ENCODE results near the gene PRKRIP1.

DNA sequence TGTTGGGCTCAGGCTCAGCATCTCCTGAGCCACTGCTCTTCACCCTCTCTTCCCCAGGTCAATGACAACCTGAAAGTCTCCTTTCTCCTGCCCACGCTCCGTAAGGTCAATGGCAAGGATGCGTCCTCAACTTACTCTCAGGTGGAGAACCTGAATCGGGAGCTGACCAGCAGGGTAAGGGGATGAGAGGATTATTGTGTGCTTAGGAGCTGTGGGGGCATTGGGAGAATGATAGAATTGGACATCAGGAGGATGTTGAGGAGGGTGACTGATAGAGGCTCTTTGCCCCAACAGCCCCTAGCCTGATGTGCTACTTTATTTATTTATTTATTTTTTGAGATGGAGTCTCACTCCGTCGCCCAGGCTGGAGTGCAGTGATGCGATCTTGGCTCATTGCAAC lies 69.9 kb downstream of the PRKRIP1 start:
- TF ChIP-seq CTCF (IDR thresholded peaks at IDR 0.05) (no peak), POLR2A (IDR thresholded peaks at IDR 0.05) (no peak)
